Adrenal gland (tissue), 5 donors: Measurements from ENCODE around the gene MIP.

Source experiments
- POLR2A ChIP-seq, 2 donors: fragments of 450-650 bp; IDR thresholded peaks; one replicate each; pipeline ENCODE4 v1.6.1; 2017; ENCODE audit warnings: antibody characterized with exemption in 2 of 2, mild to moderate bottlenecking in 2 of 2, moderate library complexity in 1 of 2
- TF ChIP-seq, protein P1 (sequence below), 6 experiments: fragments of 450-650 bp in 4 of 6; fragments of 200-600 bp in 2 of 6; sonication (generic) in 1 of 6; IDR thresholded peaks; 1 replicate in 5 of 6; 2 replicates in 1 of 6; pipeline versions ENCODE4 v1.5.1 to v1.8.0; 2016 to 2021; ENCODE audit warnings: antibody characterized with exemption in 6 of 6, mild to moderate bottlenecking in 2 of 6, moderate library complexity in 1 of 6
- donor health status: DM: no; HTN: no; CAD: no.

DNA sequence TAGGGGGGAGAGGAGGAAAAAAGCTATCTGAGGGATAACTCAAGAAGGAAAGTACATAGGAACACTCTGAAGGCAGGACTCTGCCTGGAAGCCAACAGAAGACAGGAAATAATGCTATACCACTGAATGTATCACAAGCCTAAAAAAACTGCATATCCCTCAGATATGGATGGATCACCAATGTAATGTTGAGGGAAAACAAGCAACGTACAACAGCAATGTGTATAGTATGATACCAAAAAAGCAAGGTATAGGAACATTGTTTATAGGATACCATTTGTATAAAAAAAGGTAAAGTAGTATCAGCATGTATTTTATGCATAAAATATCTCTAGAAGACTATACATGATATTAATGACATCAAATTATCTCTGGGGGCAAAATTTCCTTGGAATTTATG is 30.1 kb upstream of the MIP start:
- TF ChIP-seq, protein P1, sequence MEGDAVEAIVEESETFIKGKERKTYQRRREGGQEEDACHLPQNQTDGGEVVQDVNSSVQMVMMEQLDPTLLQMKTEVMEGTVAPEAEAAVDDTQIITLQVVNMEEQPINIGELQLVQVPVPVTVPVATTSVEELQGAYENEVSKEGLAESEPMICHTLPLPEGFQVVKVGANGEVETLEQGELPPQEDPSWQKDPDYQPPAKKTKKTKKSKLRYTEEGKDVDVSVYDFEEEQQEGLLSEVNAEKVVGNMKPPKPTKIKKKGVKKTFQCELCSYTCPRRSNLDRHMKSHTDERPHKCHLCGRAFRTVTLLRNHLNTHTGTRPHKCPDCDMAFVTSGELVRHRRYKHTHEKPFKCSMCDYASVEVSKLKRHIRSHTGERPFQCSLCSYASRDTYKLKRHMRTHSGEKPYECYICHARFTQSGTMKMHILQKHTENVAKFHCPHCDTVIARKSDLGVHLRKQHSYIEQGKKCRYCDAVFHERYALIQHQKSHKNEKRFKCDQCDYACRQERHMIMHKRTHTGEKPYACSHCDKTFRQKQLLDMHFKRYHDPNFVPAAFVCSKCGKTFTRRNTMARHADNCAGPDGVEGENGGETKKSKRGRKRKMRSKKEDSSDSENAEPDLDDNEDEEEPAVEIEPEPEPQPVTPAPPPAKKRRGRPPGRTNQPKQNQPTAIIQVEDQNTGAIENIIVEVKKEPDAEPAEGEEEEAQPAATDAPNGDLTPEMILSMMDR (IDR thresholded peaks at IDR 0.05) = no peak
- no peak for TF ChIP-seq POLR2A (IDR thresholded peaks at IDR 0.05)
